GM19238 (cell line): ENCODE results near the gene PBX1.

Experiments used
- DNase-seq: peaks from one replicate; pipeline ENCODE4 v3.0.0; 2011; ENCODE audit warnings: low spot score; ENCODE audit not compliant: insufficient read length

PBX1 gene

DNA sequence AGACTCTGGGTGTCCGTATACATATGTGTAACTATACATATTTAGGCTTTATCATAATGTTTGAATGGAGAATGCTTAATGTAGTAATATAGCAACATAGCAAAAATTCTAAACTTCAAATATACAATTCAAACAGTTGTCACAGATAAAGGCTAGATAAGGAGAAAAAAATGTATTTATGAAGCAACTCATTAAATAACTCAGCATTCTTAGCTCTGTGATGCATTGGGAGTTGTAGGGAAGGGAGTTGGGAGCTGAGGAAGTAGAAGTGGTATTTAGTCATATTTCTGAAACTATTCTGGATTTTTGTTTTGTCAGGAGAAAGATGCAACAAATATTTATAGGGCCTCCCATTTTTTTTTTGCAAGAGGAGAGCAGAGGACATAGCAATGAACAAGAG, 197.8 kb downstream of the PBX1 start:
- no peak for DNase-seq

DNA sequence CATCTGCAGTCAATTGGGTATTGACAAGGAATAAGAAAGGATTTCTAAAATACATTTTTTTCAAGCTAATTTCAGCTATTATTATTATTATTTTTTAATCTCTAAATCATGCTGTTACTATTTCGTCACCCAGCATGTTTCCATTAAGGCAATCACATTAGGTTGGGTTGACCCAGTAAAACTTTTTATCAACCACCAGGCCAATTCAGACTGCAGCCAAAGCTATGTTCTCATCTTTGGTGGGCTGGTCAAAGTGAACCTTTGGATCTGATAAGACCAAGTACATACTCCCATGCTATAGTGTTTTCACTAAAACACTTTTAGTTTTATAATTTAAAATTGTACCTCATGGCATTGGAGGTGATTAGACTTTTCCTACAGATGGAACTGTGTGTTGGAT, 198.6 kb downstream of the PBX1 start:
- no peak for DNase-seq

DNA sequence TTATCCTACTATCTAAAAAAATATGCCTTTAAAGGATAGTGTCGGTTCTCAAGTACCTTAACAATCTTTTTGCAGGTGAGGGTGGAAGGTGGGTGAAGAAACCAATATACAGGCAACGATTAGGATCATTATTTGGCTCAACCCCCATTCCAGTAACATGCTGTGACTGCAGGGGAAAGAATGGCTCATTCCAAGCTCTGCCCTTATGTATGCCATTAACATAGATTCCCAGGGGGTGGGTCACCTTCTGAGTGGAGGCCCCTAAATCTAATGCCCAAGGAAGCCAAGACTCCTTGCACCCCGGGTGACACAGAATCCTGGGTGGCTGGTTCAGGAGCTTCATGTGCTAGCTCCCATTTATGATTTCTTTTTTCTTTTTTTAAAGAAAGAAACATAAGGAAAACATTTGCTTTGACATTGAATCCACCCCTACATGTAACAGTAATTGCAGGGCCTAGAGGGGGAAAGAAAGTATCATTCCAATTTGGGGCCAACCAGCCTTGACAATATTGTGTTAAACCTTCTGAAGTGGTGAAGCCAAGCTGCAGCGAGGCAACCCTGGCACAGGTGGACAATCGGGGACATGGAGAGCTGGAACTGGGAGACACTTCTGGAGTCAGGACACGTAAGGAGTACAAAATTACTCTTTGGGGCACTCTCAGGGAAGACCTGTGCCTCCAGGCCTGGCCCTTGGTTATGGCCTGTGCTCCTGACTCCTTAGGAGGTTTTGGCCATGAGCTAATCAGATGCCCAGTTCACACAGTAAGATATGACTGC, 200.3 kb downstream of the PBX1 start:
- no peak for DNase-seq

DNA sequence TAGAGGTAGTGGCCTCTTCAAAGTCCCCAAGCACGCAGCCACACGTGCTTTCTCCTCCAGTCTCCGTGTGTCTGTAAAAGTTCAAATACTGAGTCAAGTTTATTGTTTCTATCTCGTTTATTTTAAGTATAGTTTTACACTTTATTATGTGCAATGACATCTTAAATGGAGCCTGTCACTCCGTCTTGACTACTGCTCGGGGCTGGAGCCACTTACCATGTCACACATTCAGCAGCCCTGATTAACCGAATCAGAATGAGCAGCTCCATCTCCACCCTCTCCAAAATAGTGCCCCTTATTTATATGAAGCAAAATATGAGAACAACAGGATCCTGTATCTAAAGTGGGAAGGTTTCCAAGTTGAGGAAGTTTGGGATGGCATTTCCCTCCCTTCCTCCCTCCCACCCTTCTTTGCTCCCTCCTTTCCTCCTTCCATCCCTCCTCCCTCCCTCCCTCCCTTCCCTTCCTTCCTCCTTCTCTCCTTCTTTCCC, 201.0 kb downstream of the PBX1 start:
- DNase-seq: no peak

DNA sequence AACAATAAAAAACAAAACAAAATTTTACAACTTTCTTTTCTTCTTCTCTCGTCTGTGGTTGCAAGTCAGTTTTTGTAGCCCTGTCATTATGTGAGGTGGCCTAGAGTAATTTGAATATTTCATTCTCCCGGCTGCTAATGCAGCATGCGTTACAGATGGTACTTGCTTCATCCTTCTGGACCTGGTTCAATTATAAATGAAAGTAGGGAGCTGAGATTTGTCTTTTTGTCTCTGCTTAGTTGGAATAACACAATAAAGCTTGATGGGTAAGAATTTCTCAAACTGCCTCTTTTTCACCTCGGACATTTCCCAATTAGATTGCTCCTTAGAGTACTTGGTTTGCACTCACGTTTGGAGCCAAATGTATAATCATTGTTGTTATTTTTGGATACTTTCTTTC, 201.6 kb downstream of the PBX1 start:
- no peak for DNase-seq

DNA sequence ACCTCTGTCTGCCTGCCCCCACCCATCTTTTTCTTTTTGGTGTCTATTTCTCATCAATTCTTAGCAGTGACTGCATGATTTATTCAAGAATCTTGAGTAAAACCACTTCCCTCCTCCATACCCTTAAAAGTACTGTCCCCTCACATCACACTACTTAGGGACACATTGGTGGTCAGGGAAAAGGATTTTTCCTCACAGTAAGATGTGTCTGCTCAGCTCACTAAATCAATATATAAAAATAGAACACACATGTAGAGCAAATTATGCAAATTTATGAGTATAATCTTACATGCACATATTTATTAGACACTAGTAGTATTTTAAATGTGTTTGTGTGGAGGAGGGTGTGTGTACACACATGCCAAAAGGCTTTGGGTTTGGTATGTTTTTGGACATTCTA, 202.0 kb downstream of the PBX1 start:
- DNase-seq: no peak

DNA sequence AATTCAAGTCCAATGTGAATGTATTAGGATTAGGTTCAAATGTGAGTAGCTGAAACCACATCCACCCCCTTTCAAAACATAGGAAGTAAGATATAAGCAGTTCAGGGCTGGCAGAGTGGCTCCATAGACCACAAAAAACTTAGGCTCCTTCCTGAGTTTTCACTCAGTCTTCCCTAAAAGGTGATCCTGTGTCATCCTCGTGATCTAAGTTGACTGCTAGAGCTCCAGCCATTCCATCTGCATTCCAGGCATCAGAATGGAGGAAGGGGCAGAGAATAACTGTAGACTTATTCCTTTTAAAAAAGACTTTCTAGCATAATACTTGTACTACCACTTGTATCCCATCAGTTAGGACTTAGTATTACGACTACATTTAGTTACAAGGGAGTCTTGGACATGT, 204.1 kb downstream of the PBX1 start:
- DNase-seq: no peak

DNA sequence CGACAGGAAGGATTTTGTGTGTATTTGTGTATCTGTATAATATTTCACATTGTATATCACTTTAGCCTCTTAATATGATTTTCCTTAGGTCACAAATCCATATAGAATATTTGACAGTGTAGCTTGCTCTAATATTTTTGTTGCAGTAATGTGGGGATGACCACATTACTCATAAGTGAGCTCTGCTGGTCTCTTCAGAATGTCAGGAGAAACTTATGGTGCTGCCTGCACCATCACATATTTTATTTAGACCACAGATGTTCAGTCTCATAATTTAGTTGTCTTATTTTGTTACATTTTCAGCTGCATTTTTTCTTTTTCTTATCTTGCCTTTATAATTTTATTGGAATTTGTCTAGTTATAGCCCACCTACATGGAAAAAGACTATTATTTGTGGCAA, 205.3 kb downstream of the PBX1 start:
- DNase-seq: no peak

DNA sequence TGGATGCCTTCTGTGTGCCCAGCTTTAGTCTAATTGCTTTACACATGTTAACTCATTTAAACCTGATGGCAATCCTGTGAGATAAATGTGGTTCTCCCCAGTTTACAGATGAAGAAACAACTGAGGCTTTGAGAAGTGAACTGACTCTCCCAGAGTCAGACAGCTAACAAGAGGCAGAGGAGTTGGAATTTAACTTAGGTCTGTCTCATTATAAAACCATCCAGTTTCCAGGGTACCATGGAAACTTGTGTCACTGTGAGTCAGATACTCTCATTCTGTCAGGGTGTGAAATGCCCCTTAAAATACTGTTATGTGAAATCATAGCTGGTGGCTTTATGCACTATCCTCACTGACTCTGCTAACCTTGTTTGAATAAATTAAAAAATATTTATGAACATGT, 206.6 kb downstream of the PBX1 start:
- no peak for DNase-seq

DNA sequence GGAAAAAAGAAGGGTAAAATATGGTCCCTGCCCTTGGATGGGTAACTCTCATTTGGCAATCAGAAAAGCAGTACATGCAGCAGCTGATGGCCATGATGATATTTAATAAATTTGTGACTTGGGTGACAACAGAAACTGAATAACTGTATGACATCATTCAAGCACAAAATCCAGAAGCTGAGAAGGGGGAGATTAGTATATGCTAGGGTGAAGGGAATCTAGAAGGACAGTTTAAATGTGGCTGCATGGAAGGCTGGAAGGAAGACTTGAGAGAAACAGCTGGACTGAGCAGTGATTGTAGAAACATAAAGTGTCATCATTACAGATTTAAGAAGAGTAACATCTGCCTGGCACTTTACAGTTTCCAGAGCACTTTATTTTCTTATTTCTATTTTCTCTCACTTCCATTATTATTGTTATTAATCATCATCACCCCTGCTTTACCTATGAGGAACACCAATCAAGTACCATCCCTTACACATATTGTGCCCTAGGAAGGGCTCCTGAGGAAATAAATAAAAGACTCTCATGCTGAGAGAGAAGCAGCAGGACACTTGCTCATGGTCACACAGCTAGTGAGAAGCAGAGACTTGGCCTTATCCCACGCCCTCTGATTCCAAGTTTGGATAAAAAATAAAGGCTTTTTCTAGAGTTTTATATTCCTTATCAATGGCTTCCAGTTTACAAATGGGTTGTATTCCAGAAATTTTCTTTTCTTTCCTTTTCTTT, 207.2 kb downstream of the PBX1 start:
- DNase-seq: no peak

DNA sequence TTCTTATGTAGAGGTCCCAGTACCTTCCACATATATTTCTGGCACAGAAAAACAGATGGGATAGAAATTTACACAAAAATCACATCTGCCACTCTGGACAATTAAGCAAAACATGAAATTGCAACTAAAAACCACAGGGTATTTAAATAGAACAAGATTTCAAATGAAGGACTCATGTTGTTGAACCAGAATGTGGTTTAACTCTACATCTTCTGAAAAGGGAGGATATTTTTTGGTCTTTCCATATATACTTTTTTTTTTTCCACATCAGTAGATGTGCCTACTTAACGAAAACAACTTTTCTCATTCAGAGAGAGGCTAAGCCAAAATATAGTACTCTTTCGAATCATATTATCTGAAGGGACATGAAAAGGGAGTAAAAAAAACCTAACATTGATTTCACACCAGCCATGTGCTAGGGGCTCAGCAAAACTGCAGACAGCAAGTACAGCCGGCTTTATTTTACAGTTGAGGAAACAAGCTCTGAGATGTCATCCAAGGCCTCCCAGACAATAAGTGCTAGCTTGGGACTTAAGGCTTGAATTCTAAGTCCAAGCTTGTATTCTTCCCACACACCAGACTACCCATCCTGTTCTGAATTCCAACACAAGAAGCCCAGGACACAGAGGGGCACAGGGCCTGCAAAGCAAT, 208.9 kb downstream of the PBX1 start:
- DNase-seq: no peak

DNA sequence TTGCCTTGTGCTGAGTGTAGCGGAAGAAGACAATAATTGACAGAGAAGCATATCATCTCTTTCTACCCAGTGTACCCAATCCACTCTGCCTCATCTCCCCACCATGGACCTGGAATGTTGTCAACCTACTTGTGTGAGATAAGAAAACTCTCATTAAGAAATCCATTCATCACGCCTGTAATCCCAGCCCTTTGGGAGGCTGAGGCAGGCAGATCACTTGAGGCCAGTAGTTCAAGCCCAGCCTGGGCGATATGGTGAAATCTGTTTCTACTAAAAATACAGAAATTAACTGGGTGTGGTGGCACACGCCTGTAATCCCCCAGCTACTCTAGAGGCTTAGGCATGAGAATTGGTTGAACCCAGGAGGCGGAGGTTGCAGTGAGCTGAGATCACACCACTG, 209.6 kb downstream of the PBX1 start:
- DNase-seq: no peak

DNA sequence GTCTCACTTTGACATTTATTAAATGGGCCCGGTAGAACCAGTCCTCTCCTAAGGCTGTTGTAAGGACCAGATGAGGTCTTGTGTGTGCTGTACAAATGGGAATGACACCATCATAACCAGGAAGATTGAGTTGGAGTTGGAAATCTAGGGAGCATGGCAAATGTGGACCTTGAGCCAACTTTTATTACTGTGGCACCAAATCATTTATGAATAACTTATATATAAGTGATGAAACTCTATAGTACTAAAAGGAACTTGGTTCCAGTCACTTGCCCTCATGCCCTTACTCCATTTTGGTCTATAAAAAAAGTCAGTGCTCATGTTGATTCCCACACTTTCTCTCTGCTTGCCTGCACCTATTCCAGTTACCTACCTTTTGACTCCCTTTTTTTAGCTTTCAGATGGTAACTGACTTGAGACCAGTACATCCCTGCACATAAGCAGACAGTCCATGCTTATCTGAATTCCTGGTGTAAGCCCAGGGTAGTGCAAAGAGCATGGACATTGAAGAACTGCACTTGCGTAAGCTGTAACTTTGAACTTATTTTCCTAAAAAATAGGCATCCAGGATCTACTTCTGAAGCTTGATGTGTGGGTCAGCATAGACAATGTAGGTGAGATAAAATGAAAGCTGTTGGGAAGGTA, 210.6 kb downstream of the PBX1 start:
- DNase-seq: no peak

DNA sequence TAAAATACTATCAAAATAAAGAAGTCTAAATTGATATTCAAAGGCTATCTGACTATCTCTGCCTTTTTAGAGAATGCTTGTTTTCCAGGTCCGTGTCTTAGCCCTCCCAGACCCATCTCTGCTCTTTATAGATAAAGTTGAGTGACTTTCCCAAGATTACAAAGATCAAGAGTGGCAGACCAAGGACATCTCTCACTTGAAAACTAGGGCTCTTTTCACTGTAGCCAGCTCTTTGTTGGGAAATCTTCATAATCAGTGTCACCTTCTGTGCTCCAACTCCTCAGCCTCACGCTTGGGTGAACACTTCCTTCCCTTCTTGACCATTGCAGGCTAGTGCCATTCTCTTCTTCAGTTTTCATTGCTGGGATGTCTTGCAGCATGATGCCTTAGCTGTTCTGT, 211.1 kb downstream of the PBX1 start:
- DNase-seq: no peak

DNA sequence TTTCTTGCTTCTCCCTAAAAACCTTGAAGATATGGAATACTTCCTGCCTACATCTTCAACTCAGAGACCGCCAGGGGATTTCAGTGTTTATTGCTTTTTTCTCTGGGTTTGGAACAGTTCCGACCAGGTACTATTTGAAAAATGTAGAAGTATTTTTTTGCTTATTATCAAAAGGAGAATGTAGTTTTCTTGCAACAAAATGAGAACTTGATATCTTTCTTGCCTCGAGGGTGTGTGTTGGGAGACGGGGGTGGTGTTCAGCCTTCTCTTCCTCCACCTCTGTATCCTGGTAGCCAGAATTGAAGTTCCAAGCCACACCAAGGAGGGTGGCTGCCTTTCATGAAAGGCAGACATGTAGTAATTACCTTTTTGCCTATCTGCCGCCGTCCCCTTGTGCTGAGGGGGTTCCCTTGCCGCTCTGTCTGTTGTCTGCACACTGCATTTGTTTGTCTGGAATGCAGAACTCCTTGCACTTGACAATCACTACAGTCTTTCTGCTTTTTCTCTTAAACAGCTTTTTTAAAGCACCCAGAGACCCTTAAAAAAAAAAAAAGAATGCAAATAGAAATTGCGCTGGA, 212.1 kb downstream of the PBX1 start:
- DNase-seq: no peak

DNA sequence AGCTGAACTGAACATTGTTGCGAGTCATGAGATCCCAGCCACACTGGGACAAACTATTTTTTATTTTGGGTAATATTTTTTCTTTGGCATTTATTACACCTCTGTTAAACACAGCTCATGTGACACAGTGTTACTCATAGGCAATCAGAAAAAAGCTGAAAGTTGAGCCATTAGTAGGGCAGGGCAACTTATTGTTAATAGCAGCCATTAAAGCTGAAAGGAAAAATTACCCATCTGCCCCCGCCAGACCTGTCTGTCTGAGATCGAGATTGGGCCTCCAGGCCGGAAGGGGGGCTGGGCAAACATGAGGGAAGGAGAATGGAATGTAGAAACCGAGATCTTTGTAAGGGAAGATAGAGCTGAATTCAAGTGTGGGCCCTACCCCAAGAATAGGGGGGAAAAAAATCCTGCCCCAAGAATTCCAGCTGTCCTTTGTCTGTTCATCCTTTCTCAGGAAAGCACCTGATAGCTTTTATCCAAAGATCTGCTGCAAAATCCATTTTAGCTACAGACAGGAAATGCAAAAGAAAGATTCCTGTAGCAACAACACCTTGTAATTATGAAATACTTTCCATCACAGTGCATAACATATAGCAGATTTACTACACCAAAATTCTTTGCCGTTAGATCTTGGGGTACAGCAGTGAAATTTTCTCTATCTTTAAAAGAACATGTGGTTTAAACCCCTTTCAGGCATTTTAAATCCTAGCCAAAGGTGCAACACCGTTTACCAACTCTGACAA, 212.8 kb downstream of the PBX1 start:
- no peak for DNase-seq

DNA sequence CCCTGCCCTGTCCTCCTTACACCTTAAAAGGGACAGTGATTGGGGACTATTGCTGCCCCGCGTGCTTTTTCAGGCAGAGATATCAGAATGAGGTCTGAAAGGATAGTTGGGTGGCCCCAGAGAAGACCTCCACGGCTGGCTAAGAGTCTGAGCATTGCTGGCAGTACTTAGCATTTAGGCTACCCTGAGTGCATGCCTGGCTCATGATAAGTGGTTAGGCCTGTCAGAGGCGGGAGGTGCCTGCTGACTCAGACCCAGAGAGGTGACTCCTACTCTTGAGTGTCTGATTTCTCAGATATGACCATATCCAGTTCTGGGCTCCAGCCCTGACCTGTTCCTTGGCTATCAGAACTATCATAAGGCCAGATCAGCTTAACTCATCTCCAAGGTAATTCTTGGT, 213.7 kb downstream of the PBX1 start:
- DNase-seq: no peak

DNA sequence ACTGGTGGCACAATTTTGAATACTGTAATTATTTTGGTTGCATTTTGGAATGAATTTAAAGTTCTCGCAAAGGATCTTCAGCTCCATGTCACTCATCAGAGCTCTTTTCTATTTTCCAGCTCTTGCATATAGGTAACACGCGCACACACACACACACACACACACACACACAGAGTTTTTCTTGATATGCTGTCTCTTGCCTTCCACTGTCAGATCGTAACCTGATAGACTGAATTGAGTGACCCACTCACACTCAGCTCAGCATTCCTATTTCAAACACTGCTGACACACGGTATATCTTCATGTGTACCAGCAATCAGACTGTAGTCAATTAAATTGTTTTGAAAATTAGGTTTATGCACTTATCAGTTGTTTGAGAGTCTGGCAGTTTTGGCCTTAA, 214.1 kb downstream of the PBX1 start:
- DNase-seq: no peak

DNA sequence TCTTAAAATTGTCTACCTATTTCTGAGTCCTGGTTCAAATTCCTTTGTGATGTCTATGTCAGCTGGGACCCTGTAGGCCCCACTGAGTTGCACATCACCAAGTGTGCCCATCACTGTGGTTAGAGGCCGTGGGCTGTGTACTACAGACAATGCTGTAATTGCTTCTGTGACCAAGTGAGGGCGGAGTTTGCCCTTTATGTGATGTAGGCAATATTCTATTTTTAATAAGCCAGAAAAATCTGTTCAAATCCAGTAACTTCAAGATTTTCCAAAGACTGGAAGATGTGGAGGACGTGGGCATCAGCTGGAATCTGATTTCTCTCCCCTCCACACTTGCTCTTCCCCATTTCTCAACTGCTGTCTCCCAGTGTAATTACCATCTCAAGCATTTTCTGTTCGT, 215.4 kb downstream of the PBX1 start:
- no peak for DNase-seq

DNA sequence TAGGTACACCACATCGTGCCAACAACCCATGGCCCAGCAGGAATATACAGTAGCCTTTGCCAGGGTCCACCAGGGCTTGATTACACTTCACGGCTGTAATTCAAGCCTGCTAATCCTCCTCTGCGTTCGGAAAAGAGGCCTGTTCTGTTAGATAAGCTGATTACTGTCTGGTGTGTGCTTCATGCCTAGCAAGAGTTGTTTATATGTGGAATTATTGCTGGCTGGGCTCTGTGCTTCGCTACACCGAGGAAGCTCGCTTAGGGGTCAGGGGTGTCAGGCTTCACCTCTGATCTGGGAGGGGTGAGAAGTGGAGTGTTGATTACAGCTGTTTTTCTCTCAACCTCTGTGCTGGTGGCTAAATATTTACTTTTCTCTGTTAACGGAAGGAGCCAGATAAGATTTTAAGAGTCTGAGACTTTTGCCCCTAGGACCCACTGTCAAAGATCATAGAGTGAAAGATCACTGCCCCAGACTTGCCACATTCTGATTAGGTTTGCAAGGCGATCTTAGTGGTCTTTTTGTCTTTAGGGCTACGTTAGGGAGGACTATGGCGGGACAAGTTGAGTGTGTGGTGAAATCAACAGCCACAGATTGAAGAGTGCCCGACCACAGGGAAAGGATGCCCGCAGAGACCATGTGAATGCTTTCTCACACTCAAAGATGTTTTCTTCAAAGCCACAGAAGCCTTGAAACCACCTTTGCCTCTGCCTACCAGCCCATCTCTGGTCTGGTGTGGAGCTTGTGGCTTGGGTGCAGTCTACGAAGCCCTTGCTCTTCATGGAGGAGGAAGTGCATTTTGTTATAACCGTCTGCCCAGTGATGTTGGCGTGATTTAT, 216.1 kb downstream of the PBX1 start:
- no peak for DNase-seq
